GM10266 (cell line): ENCODE data around the gene CCNK.

Experiments used
- DNase-seq: peaks from one replicate; pipeline ENCODE4 v3.0.0; 2012; ENCODE audit errors: extremely low spot score
- TF ChIP-seq, protein P1 (sequence below): IDR thresholded peaks from 2 replicates; pipeline ENCODE4 v1.5.1; 2012; ENCODE audit warnings: mild to moderate bottlenecking, low read depth; ENCODE audit not compliant: control insufficient read depth, insufficient read depth; ENCODE audit errors: missing control alignments

The CCNK gene

DNA sequence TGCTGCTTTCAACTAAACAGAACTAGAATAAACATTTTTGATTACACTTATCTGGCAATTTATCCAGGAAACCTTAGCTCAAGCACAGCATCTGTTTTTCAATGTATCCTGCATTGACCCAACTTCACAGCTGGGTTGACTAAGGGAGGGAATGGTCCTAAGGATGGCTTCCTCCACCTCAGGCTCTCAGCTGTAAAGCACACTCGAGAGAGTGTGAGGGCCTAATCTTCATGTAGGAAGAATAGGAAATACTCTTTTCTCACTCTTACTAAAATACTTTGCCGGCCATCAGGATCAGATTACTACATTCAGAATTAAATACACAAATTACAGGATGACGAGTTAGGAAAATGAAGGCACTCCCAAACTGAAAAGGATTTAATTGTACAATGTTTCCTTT lies 7.8 kb upstream of the CCNK start:
- TF ChIP-seq, protein P1, sequence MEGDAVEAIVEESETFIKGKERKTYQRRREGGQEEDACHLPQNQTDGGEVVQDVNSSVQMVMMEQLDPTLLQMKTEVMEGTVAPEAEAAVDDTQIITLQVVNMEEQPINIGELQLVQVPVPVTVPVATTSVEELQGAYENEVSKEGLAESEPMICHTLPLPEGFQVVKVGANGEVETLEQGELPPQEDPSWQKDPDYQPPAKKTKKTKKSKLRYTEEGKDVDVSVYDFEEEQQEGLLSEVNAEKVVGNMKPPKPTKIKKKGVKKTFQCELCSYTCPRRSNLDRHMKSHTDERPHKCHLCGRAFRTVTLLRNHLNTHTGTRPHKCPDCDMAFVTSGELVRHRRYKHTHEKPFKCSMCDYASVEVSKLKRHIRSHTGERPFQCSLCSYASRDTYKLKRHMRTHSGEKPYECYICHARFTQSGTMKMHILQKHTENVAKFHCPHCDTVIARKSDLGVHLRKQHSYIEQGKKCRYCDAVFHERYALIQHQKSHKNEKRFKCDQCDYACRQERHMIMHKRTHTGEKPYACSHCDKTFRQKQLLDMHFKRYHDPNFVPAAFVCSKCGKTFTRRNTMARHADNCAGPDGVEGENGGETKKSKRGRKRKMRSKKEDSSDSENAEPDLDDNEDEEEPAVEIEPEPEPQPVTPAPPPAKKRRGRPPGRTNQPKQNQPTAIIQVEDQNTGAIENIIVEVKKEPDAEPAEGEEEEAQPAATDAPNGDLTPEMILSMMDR = no peak
- DNase-seq = no peak

DNA sequence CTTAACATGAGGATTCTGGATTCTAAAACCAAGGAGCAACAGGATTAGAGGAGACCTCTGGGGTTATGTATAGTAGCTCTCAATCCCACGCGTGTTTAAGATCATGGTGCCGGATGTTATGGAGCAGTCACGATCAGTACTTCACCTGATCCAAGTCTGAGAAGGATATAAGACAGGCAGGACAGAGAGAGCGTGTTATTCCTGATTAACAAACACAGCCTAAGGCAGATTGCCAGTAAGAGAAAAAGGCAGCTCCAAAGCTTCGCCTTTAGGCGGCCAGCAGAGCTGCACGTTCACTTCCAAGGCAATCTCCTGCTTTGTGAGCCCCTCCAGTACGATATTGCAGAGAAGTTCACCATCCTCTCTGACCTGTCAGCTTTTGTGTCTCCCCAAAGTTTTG lies 6.0 kb upstream of the CCNK start:
- TF ChIP-seq, protein P1 = no peak
- no peak for DNase-seq

DNA sequence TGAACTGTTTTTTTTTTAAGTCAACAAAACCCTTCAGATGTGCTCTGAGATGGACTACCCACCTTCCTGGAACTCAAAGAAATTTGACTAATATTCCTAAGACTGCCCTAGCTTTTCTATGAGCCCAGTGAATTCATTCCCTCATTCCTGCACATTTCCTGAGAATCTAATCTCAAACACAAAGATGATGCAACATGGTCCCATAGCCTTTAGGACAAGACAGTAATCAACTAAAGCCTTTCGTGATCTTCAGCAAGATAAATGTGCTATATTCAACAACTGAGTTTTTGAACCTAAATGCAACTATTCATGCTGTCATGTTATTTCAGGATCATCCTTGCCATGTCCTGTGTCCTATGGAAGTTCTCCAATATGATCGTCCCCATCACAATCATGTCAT lies 5.5 kb upstream of the CCNK start:
- TF ChIP-seq, protein P1 = no peak
- DNase-seq = no peak

DNA sequence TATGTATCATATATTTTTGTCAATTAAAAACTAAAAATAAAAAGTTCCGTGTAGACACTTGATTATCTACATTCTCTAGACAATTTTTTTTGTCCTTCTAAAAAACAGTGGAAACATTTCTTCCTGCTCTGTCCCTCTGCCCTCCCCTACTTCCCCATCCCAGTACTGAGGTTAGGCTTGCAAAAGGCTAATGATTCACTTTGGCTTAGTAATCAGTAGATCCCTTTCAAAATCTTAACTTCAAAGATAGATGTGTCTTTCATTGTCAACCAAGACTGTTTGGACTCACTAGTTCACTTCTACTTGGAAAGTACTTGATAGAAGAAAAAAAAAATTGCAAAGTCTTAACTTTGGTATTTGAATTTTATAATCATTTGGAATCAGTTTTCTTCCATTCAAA lies 4.3 kb upstream of the CCNK start:
- TF ChIP-seq, protein P1 = no peak
- DNase-seq = no peak

DNA sequence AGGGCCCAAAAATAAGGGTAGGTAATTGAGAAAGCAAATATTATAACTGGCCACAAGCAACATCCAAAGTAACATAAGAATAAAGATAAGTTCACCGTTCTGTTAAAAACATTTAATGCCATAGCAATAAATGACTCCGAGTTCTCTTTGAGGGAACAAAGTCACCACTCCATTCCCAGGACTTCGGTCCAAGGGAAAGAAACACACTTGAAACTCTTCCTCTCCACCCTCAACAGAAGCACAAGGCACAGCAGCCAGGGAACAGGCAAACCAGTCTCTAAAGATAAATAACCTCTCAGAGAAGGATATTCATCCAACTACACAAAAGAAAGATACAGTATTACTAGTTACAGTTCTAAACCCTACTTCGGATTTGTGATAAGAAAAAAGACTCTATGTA lies 3.1 kb upstream of the CCNK start:
- DNase-seq = no peak
- TF ChIP-seq, protein P1 = no peak

DNA sequence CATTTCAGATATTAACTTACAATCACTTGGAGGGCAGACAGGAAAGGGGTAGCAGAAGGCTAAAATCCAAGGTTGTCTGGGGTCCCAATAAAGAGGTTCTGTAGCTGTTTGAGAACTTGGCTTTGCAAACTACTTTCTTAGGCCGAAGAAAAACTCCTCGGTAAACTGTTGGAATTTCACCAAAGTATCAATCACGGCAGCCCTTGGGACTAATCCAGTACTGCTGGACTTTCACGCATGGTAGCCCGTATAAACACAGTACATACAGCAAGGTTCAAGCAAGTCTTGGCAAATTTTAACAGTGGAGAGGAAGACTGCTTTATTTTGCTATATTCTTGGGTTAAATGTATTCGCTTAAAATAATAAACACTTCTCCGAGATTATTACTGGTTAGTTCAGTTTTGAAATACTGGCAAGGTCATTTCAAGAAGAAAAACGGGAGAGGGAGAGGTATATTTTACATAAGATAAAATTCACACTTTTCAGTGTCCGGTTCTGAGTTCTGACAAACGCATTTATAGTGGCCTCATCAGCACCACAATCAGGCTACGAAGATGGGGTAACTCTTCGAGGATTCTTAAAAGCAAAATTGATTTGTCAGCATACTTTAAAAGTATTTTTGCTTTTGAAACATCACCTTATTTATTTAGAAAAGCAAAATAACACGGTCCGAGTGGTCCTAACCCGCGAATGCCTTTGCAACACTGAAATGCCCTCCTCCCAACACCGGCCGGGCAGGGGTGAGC lies 1.9 kb upstream of the CCNK start:
- TF ChIP-seq, protein P1 = no peak

DNA sequence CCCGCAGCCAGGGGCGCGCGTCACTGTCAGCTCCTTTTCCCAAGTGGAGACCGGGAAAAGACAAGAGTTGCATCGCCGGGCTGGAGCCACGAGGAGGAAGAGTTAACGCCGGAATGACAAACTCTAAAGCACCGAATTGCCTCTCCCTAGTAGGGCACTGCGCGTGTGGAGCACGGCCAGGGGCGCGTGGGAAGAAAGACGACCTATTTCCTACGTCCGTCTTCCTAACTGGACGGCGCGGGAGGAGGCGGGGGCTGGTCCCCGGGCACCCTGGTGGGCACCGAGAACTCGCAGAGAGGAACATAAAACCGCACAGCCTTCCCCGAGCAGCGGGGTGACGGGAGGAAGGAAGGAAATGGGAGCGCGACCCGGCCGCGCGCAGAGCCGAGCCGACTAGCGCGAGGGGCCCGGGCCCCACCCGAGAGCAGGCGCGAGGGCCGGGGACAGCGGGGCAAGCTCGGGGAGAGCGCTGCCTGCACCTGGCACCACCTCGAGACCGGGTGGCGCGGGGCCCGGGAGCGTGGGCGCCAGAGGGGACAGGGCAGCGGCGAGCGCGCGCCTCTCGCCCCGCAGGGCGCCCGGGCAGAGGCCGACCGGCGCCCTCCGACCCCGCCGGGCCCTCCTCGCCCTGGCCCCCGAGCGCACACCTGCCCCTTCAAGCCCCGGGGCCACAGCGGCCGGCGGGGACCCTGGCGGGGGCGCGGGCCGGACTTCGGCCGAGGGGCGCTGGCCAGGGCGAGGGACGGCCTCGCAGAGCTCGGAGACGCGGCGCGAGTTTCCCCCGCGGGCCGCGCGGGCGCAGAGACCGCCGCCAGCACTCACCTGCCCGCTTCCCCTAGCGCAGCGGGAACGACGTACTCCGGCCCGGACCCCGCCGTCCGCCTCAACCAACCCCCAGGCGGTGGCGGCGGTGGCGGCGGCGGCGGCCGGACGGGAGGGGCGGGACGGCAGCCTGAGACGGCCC lies 1.0 kb upstream of the CCNK start, which contains the start of gene SETD3:
Gene SETD3, minus strand, starts transcription at position 954 of the 964 bp plus-strand sequence. CDS start 15,054 bp downstream, outside the sequence.
- TF ChIP-seq, protein P1 = no peak
- DNase-seq = peak; percentile 47

More for the DNA sequence above, 1.9 kb upstream of the CCNK start:
- no peak for DNase-seq
